ENCODE measurements around the gene KCNG2.

Gene KCNG2

GRCh38 chr18:79800371-79801180, 2.8 kb downstream of the KCNG2 start:
- no peak for DNase-seq

- no peak for DNase-seq
Measured at GRCh38 chr18:79801217-79801616, 3.5 kb downstream of the KCNG2 start.

- DNase-seq: no peak
Measured at GRCh38 chr18:79801641-79802040, 3.9 kb downstream of the KCNG2 start.

GRCh38 chr18:79802298-79802697, 4.6 kb downstream of the KCNG2 start:
- DNase-seq: no peak

DNA sequence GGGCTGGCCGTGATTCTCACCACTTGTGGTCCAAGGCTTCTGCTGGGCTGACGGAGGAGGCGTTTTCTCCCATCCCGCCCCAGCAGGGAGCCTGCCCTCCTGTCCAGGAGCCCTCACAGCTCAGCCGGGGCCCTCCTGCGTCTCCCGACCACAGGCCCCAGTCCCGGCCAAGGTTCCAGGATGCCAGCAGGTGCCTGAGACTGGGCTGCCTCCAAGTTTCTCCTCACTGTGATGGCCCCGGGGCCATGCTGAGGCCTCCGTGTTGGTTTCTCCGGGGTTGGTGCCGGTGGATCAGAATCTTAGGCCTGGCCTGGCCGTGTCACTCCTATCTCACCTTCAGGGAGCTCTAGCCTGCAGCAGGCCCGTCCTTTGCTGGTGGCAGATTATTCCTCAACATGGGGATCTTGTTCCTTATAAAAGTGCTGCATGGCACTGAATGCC, 5.9 kb downstream of the KCNG2 start:
- DNase-seq: no peak

DNA sequence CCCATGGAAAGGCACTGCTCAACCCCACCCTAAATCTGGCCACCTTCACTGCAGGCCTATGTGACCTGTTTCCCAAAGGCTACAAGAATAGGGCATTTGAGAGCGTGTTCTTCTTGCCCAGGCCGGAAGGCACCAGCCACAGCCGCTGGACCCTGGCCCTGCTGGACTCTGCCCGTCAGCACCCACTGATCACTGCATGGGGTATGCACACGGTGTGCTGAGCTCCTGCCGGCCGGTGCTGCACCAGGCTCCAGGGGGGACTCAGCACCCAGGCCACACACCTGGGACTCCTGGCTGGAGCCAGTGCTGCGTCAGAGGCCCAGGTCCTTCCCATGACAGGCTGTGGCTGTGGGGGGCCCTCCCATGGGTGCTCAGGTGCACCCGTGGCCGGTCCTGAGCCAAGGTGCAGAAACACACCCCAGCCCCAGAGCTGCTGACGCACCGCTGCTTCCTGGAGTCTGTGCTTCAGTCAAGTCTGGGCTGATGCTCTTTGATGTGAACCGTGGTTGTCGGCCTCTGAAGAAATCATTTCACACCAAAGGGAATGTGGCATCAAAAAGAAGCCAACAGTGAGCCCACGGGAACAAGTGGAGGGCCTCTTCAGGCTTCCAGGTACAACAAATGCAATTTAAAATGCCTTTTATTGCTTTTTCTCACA, 6.5 kb downstream of the KCNG2 start:
- DNase-seq: no peak

DNA sequence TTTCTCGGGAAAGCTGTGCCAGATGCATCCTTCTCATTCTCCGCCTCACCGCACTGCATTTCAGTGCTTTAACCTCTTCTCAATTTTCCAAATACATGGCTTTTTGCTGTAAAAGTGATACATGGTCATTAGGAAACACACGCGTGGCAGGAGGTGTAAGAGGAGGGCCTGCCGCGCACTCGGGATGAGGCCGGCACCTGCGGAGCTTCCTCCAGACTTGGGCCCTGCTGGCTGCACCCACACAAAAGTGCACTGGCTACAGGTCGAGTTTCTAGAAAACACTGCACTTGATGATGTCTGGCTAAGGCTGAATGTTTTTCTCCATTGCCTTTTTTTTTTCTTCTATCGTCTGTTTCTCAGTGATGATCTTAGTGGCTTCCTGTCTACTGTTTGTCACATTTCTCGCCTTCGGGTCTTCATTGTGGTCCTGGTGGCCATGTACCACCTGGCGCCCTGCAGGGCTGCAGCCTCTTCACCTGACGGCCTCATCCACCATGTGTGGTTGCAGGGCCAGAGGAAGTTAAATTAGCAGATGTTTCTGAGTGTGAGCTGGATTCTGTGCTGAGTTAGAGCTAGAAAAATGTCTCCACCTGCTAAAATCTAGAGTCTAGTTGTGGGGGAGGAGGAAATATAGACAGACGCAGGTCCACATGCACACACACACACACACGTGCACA, 7.6 kb downstream of the KCNG2 start:
- no peak for DNase-seq

- no peak for DNase-seq
Measured at GRCh38 chr18:79805926-79806487, 8.3 kb downstream of the KCNG2 start.

DNA sequence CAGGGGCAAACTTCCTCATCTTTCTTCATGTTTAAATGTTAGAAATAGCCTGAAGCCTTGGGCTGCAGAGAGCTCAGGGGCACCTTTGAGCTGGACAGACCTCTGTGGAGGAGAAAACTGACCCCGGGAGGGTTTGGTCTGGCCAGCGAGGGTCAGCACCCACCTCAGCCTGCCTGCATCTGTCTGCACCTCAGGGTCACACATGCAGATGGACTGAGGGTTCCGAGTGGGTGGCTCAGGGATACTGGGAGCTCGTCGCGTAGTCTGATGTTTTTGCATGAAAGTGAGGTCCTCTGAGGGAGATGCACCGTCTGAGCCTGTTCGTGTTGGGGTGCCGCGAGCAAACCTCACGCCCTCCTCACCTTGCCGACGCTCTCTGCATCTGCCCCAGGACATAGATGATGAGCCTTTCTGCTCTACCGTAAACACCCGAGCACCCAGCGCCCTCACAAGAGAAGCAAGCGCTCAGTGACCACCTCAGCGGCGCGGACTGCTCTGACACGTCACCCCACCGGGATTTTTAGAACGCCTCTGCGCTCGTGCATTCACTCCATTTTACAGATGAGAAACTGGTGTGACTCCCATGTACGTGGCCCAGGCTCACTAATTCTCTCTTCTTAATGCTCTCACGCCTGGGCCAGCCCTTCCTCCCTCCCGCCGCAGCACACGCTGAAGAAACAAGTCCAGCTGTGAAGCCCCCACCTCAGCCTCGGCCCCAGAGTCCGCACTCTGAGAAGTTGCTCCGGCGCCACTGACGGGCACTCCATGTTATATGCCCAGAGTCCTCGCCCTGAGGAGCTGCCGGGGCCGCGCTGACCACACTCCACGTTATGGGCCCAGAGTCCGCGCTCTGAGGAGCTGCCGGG, 9.5 kb downstream of the KCNG2 start:
- DNase-seq: no peak

DNA sequence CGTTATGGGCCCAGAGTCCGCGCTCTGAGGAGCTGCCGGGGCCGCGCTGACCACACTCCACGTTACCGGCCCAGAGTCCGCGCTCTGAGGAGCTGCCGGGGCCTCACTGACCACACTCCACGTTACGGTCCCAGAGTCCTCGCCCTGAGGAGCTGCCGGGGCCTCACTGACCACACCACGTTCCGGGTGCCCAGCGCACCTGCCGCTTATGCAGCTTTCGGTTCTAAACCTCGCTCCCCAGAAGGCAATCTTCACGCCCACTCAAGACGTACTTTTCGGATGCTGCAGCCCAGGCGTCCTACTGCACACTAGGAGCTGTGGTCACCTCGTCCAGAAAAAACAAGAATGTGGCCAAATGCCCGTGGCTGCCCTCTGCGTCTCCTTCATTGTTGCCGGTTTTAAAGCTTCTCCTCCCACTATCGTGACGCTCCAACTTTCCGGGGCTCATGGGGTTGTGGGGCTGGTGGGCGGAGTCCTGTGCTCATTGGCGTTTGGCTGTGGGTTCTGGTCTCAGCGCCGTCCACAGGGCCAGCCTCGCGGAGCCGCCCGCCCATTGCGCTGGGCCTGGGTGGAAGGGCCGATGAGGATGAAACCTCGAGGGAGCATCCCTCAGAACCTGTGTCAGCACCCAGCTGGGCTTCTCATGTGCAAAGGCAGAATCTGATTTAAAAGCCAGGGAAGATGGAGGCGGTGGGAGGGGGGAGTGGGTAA, 11.9 kb downstream of the KCNG2 start:
- no peak for DNase-seq

DNA sequence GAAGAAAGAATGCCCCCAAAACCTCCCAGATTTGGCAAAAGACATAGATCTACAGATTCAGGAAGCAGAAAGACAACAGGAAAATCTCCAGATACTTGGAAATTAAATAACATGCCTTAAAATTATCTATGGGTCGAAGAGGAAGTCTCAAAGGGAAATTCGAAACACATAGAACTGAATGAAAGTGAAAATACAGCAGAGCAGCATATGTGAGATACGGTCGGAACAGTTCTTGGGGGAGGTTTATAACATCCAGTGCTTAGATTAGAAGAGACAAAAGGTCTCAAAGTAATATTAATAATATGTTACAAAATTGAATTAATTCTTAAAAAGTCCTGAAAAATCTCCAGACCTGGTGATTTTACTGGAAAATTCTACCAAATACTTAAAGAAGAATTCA, 14.3 kb downstream of the KCNG2 start:
- DNase-seq: no peak

GRCh38 chr18:79814373-79814772, 16.6 kb downstream of the KCNG2 start:
- no peak for DNase-seq

GRCh38 chr18:79815657-79816056, 17.9 kb downstream of the KCNG2 start:
- no peak for DNase-seq

DNA sequence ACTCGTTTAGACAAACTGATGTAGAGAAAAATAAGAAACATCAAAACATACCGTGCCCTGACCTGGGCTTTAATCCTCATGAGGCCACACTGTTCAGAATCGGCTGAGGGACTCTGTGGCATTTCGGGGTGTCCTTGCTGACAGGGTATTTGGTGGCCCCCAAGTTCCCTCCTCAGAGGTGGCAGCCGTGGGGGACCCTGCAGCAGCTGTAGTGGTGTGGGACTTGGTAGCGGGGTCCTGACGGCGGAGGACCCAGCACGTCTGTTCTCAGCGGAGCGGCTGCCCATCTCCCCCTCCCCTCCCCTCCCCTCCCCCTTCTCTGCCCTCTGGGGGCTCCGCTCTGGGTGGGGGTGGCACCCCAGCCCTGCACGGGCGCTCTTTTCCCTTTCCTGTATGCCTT, 18.4 kb downstream of the KCNG2 start:
- DNase-seq: no peak

DNA sequence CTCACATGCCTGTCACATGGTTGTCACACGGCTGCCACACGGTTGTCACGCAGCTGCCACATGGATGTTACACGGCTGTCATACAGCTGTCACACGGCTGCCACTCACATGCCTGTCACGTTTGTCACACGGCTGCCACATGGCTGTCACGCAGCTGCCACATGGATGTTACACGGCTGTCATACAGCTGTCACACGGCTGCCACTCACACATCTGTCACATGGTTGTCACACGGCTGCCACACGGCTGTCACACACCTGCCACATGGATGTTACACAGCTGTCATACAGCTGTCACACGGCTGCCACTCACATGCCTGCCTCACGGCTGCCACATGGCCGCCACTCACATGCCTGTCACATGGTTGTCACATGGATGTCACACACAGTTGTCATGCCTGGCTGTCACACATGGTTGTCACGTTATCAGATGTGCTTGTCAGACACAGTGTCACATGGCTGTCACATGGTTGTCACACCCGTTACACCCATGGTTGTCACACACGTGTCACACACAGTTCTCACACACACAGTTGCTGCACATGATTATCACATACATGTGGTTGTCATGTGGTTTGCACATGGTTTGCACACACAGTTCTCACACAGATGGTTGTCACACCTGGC, 19.4 kb downstream of the KCNG2 start:
- no peak for DNase-seq

DNA sequence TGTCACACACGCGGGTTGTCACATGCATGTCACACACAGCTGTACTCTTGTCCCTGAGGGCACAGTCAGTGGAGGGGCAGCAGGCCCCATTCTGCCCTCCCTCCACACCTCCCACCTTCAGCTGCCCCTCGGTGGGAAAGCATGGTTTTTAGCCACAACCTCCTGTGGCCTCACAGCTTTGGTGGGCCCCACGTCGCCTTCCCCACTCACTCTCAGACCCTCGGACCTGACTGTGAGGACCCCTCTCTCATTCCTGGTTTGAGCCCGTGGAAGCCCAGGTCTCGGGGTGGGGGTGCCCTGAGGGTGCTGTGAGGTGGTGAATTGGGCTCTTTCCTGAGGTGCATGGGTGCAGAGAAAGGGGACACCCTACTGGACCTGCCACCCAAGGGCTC, 19.9 kb downstream of the KCNG2 start:
- DNase-seq: no peak

DNA sequence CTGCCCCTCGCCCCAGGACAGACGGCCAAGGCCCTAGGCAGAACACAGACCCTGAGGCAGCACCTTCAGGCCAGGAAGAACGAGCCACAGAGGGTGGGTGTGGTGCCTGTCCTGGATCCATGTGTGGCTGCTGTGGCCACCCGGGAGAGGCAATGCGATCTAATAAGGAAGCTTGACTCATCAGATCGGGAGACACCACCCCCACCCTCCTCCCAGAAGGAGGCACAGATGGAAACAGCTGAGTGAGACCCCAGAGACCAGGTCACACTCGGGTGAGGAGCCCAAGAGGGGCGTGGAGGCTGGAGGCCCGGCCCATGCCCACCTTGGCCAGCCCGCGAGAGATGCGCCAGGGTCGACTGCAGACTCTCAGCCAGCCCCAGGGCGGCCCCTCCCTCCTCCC, 20.3 kb downstream of the KCNG2 start:
- no peak for DNase-seq

DNA sequence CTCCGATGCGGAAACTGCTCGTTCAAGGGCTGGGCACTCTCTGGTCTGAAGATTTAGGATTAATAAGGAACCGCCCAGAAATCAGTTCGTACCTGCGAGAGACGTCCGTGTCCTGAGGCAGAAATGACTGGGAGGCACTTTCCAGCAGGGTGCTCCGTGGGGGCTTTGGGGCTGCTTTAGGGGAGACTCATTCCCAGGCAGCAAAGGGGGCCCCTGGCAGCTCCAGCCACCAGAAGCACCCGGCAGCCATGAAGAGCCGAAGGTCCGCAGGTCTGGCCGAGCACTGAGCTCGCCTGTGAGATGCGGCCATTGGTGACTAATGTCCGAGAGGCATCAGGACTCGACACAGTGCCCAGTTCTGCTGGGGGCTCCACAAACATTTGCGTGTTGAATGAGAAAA, 20.9 kb downstream of the KCNG2 start:
- no peak for DNase-seq

DNA sequence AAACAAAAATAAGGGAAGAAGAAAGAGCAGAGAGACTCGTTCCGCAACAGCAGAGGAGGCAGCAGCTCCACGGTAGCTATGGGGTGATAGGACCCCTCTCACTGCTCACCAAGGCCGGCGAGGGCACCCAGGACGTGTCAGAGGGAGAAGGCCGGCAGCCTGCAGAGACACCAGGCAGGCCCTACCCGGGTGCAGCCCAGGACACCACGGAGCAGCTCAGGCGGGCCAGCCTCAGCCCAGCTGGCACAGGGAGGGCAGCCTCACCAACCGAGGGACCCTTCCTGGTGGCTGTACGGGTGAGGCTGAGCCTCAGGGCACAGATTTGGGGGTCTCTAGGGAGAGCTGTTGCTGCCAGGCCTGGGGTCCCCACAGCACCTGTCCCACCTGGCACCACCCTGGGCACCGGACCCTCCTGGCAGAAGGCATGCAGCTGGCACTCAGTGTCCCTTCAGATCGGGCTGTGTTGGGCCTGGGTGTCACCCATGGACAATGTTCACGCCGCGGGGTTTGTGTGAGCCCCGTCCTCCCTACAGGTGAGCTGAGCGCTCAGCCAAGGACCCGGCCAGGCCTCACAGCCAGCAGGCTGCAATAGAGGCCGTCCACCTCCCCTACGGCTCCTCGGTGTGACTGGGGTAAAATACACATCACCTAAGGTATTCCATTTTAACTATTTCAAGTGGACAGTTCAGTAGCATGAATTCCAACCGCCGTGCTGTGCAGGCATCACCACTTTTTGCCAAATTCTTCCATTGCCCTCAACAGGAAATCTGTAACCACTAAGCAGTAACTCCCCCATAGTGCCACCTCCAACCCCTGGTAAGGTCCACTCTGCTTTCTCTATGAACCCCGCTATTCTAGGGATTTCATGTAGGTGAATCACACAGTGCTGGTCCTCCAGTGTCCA, 21.6 kb downstream of the KCNG2 start:
- no peak for DNase-seq

DNA sequence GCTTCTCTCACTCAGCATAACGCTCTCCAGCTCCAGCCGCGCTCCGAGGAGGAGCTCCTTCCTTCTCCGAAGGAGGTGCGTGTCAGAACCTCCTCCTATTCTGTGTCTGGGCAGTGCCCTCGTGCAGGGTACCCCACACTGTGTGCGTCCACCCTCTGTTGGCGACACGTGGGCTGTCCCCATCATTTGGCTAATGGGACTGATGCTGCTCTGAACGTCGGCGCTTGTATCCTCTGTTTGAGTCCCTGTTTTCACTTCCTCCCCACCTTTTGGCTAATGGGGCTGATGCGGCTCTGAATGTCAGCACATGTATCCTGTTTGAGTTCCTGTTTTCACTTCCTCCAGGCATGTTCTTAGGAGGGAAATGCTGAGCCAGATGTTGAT, 22.2 kb downstream of the KCNG2 start:
- no peak for DNase-seq

- no peak for DNase-seq
Measured at GRCh38 chr18:79823120-79823519, 25.4 kb downstream of the KCNG2 start.
